Stimulated activated CD4-positive, alpha-beta T cell treated with anti-CD3 and anti-CD28 coated beads, TNF-alpha, amount 100 ng/mL, for 1 hour (primary cell): ENCODE results near the gene MOV10L1.
A peak's percentile ranks its signal among the peaks of the same experiment; 100 is the strongest.
"Not testable (repeated sequence)": the region's sequence is repeated elsewhere in the genome, so short reads cannot be mapped to it uniquely, and the experiment has no call there.

ENCODE experiments used
- DNase-seq, 3 donors: peaks; one replicate each; pipeline ENCODE4 v3.0.0-alpha.2; 2020; ENCODE audit warnings: low read depth in 3 of 3, low spot score in 1 of 3

MOV10L1 gene

GRCh38 chr22:50199829-50200460 lies 110.1 kb downstream of the MOV10L1 start:
- DNase-seq: no peak

- peak; percentile 73 to 90 (median 81) for DNase-seq
Observed at GRCh38 chr22:50200461-50201190, 110.8 kb downstream of the MOV10L1 start, which contains the start of gene SELENOO. Gene SELENOO, plus strand, starts transcription at chr22:50201011. Its CDS starts 26 bp downstream, at chr22:50201037.

GRCh38 chr22:50201191-50202129 lies 111.7 kb downstream of the MOV10L1 start:
- no peak for DNase-seq

GRCh38 chr22:50202130-50202666 lies 112.4 kb downstream of the MOV10L1 start:
- no peak for DNase-seq

- no peak for DNase-seq
Observed at GRCh38 chr22:50203288-50203687, 113.5 kb downstream of the MOV10L1 start.

GRCh38 chr22:50204571-50204970 lies 114.8 kb downstream of the MOV10L1 start:
- no peak for DNase-seq

GRCh38 chr22:50204998-50205397 lies 115.2 kb downstream of the MOV10L1 start:
- DNase-seq: not testable (repeated sequence)

- DNase-seq: no peak
Observed at GRCh38 chr22:50205781-50206569, 116.2 kb downstream of the MOV10L1 start.

- no peak for DNase-seq
Observed at GRCh38 chr22:50206599-50206998, 116.8 kb downstream of the MOV10L1 start.

- DNase-seq: no peak
Observed at GRCh38 chr22:50207383-50208140, 117.8 kb downstream of the MOV10L1 start.

GRCh38 chr22:50208430-50208938 lies 118.7 kb downstream of the MOV10L1 start:
- DNase-seq: no peak

GRCh38 chr22:50208939-50209892 lies 119.4 kb downstream of the MOV10L1 start:
- DNase-seq: no peak

- peak in 2 of 3 donors; percentile 41 to 57 for DNase-seq
Observed at GRCh38 chr22:50209893-50210292, 120.1 kb downstream of the MOV10L1 start.

- no peak for DNase-seq
Observed at GRCh38 chr22:50210378-50211139, 120.8 kb downstream of the MOV10L1 start.

GRCh38 chr22:50211147-50211546 lies 121.3 kb downstream of the MOV10L1 start:
- DNase-seq: no peak
